ENCODE results near the gene RYR3.
A peak's percentile ranks its signal among the peaks of the same experiment; 100 is the strongest.

Gene RYR3

DNA sequence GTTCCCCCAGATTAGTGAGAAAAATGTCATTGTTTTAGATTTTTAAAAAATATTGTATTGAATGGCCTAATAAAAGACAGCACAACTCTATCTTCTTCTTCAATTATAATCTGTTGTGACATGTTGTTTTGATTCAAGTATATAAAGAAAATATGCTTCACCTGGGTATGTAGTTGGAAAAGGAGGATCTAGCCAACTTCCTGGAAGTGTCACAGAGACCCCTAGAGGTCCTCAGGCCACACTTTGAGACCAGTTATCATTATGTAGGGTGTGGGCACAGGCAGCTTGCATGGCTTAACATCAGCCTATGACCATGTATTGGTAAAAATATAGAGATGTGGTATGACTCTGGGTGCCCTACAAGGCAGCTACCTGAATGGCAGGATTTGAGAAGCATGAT lies 14.7 kb upstream of the RYR3 start:
- Histone ChIP-seq H3K36me3 (ENCODE audit: control insufficient read depth in 1 of 2, insufficient read depth in 2 of 2, low read length in 2 of 2) (no peaks in the 10 kb centered on the region), H3K27me3 (ENCODE audit: low read depth, low read length) (no peaks in the 10 kb centered on the region), H3K4me3 (ENCODE audit: low read depth in 1 of 2, low read length in 2 of 2) (no peak overlapping the region), H3K9me3 (ENCODE audit: control insufficient read depth in 1 of 2, low read length in 2 of 2) (no peaks in the 10 kb centered on the region), H3K27ac (ENCODE audit: low read length) (no peak overlapping the region), H3K4me1 (ENCODE audit: control insufficient read depth in 1 of 2, insufficient read depth in 2 of 2, low read length in 2 of 2) (no peaks in the 10 kb centered on the region)

- Histone ChIP-seq H3K27ac (ENCODE audit: low read length) (no peak overlapping the region), H3K9me3 (ENCODE audit: control insufficient read depth in 1 of 2, low read length in 2 of 2) (no peaks in the 10 kb centered on the region), H3K4me3 (ENCODE audit: low read depth in 1 of 2, low read length in 2 of 2) (no peak overlapping the region), H3K36me3 (ENCODE audit: control insufficient read depth in 1 of 2, insufficient read depth in 2 of 2, low read length in 2 of 2) (no peaks in the 10 kb centered on the region), H3K4me1 (ENCODE audit: control insufficient read depth in 1 of 2, insufficient read depth in 2 of 2, low read length in 2 of 2) (no peaks in the 10 kb centered on the region), H3K27me3 (ENCODE audit: low read depth, low read length) (no peaks in the 10 kb centered on the region)
These were observed 13.9 kb upstream of the RYR3 start for GRCh38 chr15:33296856-33297255.

- Histone ChIP-seq H3K27ac (ENCODE audit: low read length) (no peak overlapping the region), H3K36me3 (ENCODE audit: control insufficient read depth in 1 of 2, insufficient read depth in 2 of 2, low read length in 2 of 2) (no peaks in the 10 kb centered on the region), H3K27me3 (ENCODE audit: low read depth, low read length) (no peaks in the 10 kb centered on the region), H3K4me1 (ENCODE audit: control insufficient read depth in 1 of 2, insufficient read depth in 2 of 2, low read length in 2 of 2) (no peaks in the 10 kb centered on the region), H3K9me3 (ENCODE audit: control insufficient read depth in 1 of 2, low read length in 2 of 2) (no peaks in the 10 kb centered on the region), H3K4me3 (ENCODE audit: low read depth in 1 of 2, low read length in 2 of 2) (no peak overlapping the region)
These were observed 12.1 kb upstream of the RYR3 start for GRCh38 chr15:33298631-33299030.

GRCh38 chr15:33304924-33305323 lies 5.8 kb upstream of the RYR3 start:
- no peak overlapping the region for H3K4me3 ChIP-seq (ENCODE audit: low read depth in 1 of 2, low read length in 2 of 2)
- no peaks in the 10 kb centered on the region for H3K9me3 ChIP-seq (ENCODE audit: control insufficient read depth in 1 of 2, low read length in 2 of 2)
- H3K27ac ChIP-seq (ENCODE audit: low read length) = no peak overlapping the region
- no peaks in the 10 kb centered on the region for H3K27me3 ChIP-seq (ENCODE audit: low read depth, low read length)
- no peaks in the 10 kb centered on the region for H3K36me3 ChIP-seq (ENCODE audit: control insufficient read depth in 1 of 2, insufficient read depth in 2 of 2, low read length in 2 of 2)
- peaks cover 0 to 7% of the 10 kb centered on the region in 2 donors for H3K4me1 ChIP-seq (ENCODE audit: control insufficient read depth in 1 of 2, insufficient read depth in 2 of 2, low read length in 2 of 2)

DNA sequence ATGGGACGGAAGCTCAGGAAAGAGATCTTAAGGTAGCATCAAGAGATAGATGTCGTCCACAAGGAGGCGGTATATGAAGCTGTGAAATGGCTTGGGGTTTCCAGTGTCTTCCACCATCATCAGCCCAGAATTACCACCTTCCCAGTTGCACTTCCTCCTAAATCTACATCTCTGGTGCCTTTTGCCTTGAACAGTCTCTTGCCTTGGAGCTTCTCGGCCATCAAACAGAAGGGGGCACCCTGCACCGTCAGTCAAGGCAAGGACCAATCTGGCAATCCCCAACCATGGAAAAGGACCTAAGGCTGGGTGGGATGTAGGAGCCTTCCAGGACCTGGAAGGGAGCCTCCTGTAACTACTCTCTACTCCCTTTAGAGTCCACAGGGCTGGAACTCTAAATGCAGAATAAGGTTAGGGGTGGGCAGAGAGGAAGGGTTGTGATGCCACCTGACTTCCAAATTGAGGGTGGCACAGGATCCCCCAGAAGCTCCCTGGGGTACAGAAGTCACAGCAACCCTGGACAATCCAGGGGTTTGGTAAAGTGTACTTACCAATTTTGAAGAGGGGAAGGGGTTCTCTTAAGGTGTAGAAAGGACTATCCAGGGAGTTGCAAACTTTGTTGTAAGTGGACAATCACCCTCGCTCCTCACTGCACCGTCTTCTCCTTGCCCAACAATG lies 1.0 kb upstream of the RYR3 start:
- no peaks in the 10 kb centered on the region for H3K9me3 ChIP-seq (ENCODE audit: control insufficient read depth in 1 of 2, low read length in 2 of 2)
- H3K27me3 ChIP-seq (ENCODE audit: low read depth, low read length) = peaks cover 6% of the 10 kb centered on the region
- peak overlapping the region in 1 of 2 donors; percentile 77 for H3K4me3 ChIP-seq (ENCODE audit: low read depth in 1 of 2, low read length in 2 of 2)
- H3K27ac ChIP-seq (ENCODE audit: low read length) = no peak overlapping the region
- H3K4me1 ChIP-seq (ENCODE audit: control insufficient read depth in 1 of 2, insufficient read depth in 2 of 2, low read length in 2 of 2) = peaks cover 0 to 25% of the 10 kb centered on the region in 2 donors
- no peaks in the 10 kb centered on the region for H3K36me3 ChIP-seq (ENCODE audit: control insufficient read depth in 1 of 2, insufficient read depth in 2 of 2, low read length in 2 of 2)

DNA sequence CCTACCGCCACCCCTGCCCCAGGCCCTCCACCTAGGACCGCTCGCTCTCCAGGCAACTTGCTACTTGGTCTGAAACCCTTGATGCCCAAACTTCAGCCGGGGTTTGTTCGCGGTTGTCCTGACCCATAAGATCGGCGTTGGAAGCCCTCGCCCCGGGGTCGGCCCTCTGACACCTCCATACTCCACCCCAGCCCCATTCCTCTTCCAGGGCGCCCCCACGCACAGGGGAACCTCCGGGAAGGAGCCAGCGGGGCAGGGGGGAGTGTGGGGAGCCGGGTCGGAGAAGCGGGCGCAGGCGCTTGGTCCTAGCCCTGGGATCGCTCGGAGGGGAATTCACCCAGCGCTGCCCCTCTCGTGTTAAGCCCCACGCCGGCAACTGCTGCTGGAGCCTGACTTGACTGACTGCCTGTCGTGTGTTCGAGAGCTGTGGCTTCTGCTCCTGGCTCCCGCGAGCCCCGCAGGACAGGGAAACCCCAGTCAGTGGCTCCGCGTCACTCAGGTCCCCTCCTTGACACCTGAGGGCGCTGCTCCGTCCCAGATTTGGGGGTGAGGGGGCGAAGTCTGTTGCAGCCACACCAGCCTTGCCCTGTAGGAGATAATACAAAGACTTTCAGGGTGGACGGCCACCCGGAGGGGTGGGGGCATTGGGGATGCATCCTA lies 675 bp downstream of the RYR3 start:
- Histone ChIP-seq H3K4me3 (ENCODE audit: low read depth in 1 of 2, low read length in 2 of 2) (peak overlapping the region; percentile 35 to 77), H3K27me3 (ENCODE audit: low read depth, low read length) (peaks cover 6% of the 10 kb centered on the region), H3K9me3 (ENCODE audit: control insufficient read depth in 1 of 2, low read length in 2 of 2) (no peaks in the 10 kb centered on the region), H3K36me3 (ENCODE audit: control insufficient read depth in 1 of 2, insufficient read depth in 2 of 2, low read length in 2 of 2) (no peaks in the 10 kb centered on the region), H3K27ac (ENCODE audit: low read length) (no peak overlapping the region), H3K4me1 (ENCODE audit: control insufficient read depth in 1 of 2, insufficient read depth in 2 of 2, low read length in 2 of 2) (peaks cover 0 to 25% of the 10 kb centered on the region in 2 donors)

- H3K27ac ChIP-seq (ENCODE audit: low read length) = no peak overlapping the region
- H3K27me3 ChIP-seq (ENCODE audit: low read depth, low read length) = peaks cover 6% of the 10 kb centered on the region
- H3K4me3 ChIP-seq (ENCODE audit: low read depth in 1 of 2, low read length in 2 of 2) = no peak overlapping the region
- H3K4me1 ChIP-seq (ENCODE audit: control insufficient read depth in 1 of 2, insufficient read depth in 2 of 2, low read length in 2 of 2) = peaks cover 0 to 25% of the 10 kb centered on the region in 2 donors
- no peaks in the 10 kb centered on the region for H3K9me3 ChIP-seq (ENCODE audit: control insufficient read depth in 1 of 2, low read length in 2 of 2)
- H3K36me3 ChIP-seq (ENCODE audit: control insufficient read depth in 1 of 2, insufficient read depth in 2 of 2, low read length in 2 of 2) = no peaks in the 10 kb centered on the region
These were observed 2.7 kb downstream of the RYR3 start for GRCh38 chr15:33313491-33313890.

- Histone ChIP-seq H3K27ac (ENCODE audit: low read length) (no peak overlapping the region), H3K4me1 (ENCODE audit: control insufficient read depth in 1 of 2, insufficient read depth in 2 of 2, low read length in 2 of 2) (peaks cover 0 to 25% of the 10 kb centered on the region in 2 donors), H3K9me3 (ENCODE audit: control insufficient read depth in 1 of 2, low read length in 2 of 2) (no peaks in the 10 kb centered on the region), H3K36me3 (ENCODE audit: control insufficient read depth in 1 of 2, insufficient read depth in 2 of 2, low read length in 2 of 2) (no peaks in the 10 kb centered on the region), H3K4me3 (ENCODE audit: low read depth in 1 of 2, low read length in 2 of 2) (no peak overlapping the region), H3K27me3 (ENCODE audit: low read depth, low read length) (peaks cover 6% of the 10 kb centered on the region)
These were observed 3.3 kb downstream of the RYR3 start for GRCh38 chr15:33314069-33314468.

- no peaks in the 10 kb centered on the region for H3K9me3 ChIP-seq (ENCODE audit: control insufficient read depth in 1 of 2, low read length in 2 of 2)
- no peak overlapping the region for H3K4me3 ChIP-seq (ENCODE audit: low read depth in 1 of 2, low read length in 2 of 2)
- H3K27me3 ChIP-seq (ENCODE audit: low read depth, low read length) = peaks cover 6% of the 10 kb centered on the region
- H3K27ac ChIP-seq (ENCODE audit: low read length) = no peak overlapping the region
- H3K36me3 ChIP-seq (ENCODE audit: control insufficient read depth in 1 of 2, insufficient read depth in 2 of 2, low read length in 2 of 2) = no peaks in the 10 kb centered on the region
- peaks cover 0 to 18% of the 10 kb centered on the region in 2 donors for H3K4me1 ChIP-seq (ENCODE audit: control insufficient read depth in 1 of 2, insufficient read depth in 2 of 2, low read length in 2 of 2)
These were observed 4.3 kb downstream of the RYR3 start for GRCh38 chr15:33315044-33315443.

- Histone ChIP-seq H3K27ac (ENCODE audit: low read length) (no peak overlapping the region), H3K9me3 (ENCODE audit: control insufficient read depth in 1 of 2, low read length in 2 of 2) (no peaks in the 10 kb centered on the region), H3K4me1 (ENCODE audit: control insufficient read depth in 1 of 2, insufficient read depth in 2 of 2, low read length in 2 of 2) (no peaks in the 10 kb centered on the region), H3K36me3 (ENCODE audit: control insufficient read depth in 1 of 2, insufficient read depth in 2 of 2, low read length in 2 of 2) (no peaks in the 10 kb centered on the region), H3K4me3 (ENCODE audit: low read depth in 1 of 2, low read length in 2 of 2) (no peak overlapping the region), H3K27me3 (ENCODE audit: low read depth, low read length) (no peaks in the 10 kb centered on the region)
These were observed 7.1 kb downstream of the RYR3 start for GRCh38 chr15:33317896-33318295.

DNA sequence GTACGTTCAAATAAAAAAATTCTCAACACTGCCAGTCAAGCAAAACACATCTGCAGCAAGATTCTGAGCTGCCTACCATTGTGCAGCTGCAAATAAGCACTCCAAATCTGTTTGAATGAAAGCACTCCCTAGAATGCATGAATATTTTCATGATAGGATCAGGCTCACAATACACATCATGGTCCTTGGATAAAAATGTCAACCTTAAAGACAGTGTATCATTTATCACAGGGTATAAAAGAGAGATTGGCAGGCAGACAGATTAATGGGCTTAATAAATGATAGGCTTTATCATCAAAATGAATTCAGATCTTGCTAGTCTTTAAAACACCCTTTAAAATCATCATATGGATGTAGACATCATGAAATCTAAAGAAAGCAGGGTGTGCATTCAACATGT lies 9.2 kb downstream of the RYR3 start:
- H3K4me3 ChIP-seq (ENCODE audit: low read depth in 1 of 2, low read length in 2 of 2) = no peak overlapping the region
- no peak overlapping the region for H3K27ac ChIP-seq (ENCODE audit: low read length)
- H3K27me3 ChIP-seq (ENCODE audit: low read depth, low read length) = no peaks in the 10 kb centered on the region
- H3K9me3 ChIP-seq (ENCODE audit: control insufficient read depth in 1 of 2, low read length in 2 of 2) = no peaks in the 10 kb centered on the region
- no peaks in the 10 kb centered on the region for H3K4me1 ChIP-seq (ENCODE audit: control insufficient read depth in 1 of 2, insufficient read depth in 2 of 2, low read length in 2 of 2)
- no peaks in the 10 kb centered on the region for H3K36me3 ChIP-seq (ENCODE audit: control insufficient read depth in 1 of 2, insufficient read depth in 2 of 2, low read length in 2 of 2)

DNA sequence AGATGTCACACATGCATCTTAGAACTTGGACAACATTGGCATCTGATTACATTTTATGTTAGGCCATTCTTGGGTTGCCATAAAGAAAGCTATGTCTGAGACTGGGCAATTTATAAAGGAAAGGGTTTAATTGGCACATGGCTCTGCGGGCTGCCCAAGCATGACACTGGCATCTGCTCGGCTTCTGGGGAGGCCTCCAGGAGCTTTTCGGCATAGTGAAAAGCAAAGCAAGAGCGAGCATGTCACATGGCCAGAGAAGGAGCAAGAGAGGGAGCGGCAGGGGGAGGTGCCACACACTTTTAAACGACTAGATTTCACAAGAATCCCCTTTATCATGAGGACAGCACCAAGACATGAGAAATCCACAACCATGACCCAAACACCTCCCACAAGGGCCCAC lies 11.3 kb downstream of the RYR3 start:
- Histone ChIP-seq H3K36me3 (ENCODE audit: control insufficient read depth in 1 of 2, insufficient read depth in 2 of 2, low read length in 2 of 2) (no peaks in the 10 kb centered on the region), H3K4me3 (ENCODE audit: low read depth in 1 of 2, low read length in 2 of 2) (no peak overlapping the region), H3K27me3 (ENCODE audit: low read depth, low read length) (no peaks in the 10 kb centered on the region), H3K27ac (ENCODE audit: low read length) (no peak overlapping the region), H3K4me1 (ENCODE audit: control insufficient read depth in 1 of 2, insufficient read depth in 2 of 2, low read length in 2 of 2) (no peaks in the 10 kb centered on the region), H3K9me3 (ENCODE audit: control insufficient read depth in 1 of 2, low read length in 2 of 2) (no peaks in the 10 kb centered on the region)

Data from muscle layer of duodenum (tissue), 2 donors.